IMR-90 (cell line): ENCODE results near the gene MYO3B. TPM values are rescaled to one million over a fixed set of nuclear protein-coding genes. Genes with fewer than 3 reads are reported as not detected.

Source experiments
- ATAC-seq: fragments of 200-7000 bp; cut with Tn5 transposase; 2 replicates; pipeline ENCODE4 v1.9.1; 2020; ENCODE audit warnings: low read depth, mild to moderate bottlenecking, moderate library complexity
- BruUV-seq: library from RNA; stranded (reverse); fragments of 400-500 nt; replicated peaks from 2 replicates; lab custom pipeline; 2021; lab: Mats Ljungman, UMichigan
- CTCF ChIA-PET: fragments of 300-600 bp; formaldehyde crosslinking; extraction: SDS; loops from one replicate; lab custom pipeline; 2021; ENCODE audit warnings: antibody characterized with exemption; lab: Yijun Ruan, JAX
- POLR2A ChIA-PET: fragments of 300-600 bp; sonication (Branson Sonifier 250); formaldehyde crosslinking; loops from one replicate; lab custom pipeline; 2022; ENCODE audit warnings: antibody characterized with exemption; ENCODE audit not compliant: unreplicated experiment; lab: Charles Lee
- DNase-seq: peaks from one replicate; pipeline ENCODE4 v3.0.0; 2013
- H2AFZ ChIP-seq: replicated peaks from 2 replicates; pipeline ENCODE3; 2013; ENCODE audit warnings: low read length, mild to moderate bottlenecking; ENCODE audit not compliant: poor library complexity
- H2AK5ac ChIP-seq: 2 replicates; pipeline ENCODE4 v1.6.1; 2013; ENCODE audit warnings: low read depth, low read length, inconsistent platforms
- H2AK9ac ChIP-seq: replicated peaks from 2 replicates; pipeline ENCODE3; 2013; ENCODE audit warnings: mild to moderate bottlenecking, low read depth, low read length, moderate library complexity; ENCODE audit not compliant: poor library complexity
- H2BK120ac ChIP-seq: 2 replicates; pipeline ENCODE4 v1.6.1; 2013; ENCODE audit warnings: low read depth, low read length, inconsistent platforms
- H2BK15ac ChIP-seq: 3 replicates; pipeline ENCODE4 v1.6.1; 2013; ENCODE audit warnings: low read depth, low read length, inconsistent platforms
- H2BK20ac ChIP-seq: 2 replicates; pipeline ENCODE4 v1.6.1; 2013; ENCODE audit warnings: low read depth, mild to moderate bottlenecking, inconsistent platforms, low read length, moderate library complexity
- H2BK5ac ChIP-seq: 2 replicates; pipeline ENCODE4 v1.6.1; 2013; ENCODE audit warnings: mild to moderate bottlenecking, low read depth, low read length, inconsistent platforms; ENCODE audit not compliant: poor library complexity, severe bottlenecking
- H3K14ac ChIP-seq: replicated peaks from 2 replicates; pipeline ENCODE4 v1.6.1; 2013; ENCODE audit warnings: low read depth, low read length, inconsistent platforms
- H3K18ac ChIP-seq: 2 replicates; pipeline ENCODE4 v1.6.1; 2013; ENCODE audit warnings: low read depth, low read length, control low read depth
- H3K23ac ChIP-seq: 2 replicates; pipeline ENCODE4 v1.6.1; 2013; ENCODE audit warnings: low read depth, low read length, inconsistent platforms
- H3K27ac ChIP-seq: 2 replicates; pipeline ENCODE4 v1.5.1; 2013; ENCODE audit warnings: mild to moderate bottlenecking, control low read depth, low read length; ENCODE audit not compliant: insufficient read depth
- H3K27me3 ChIP-seq: 2 replicates; pipeline ENCODE4 v1.6.1; 2013; ENCODE audit warnings: low read length; ENCODE audit not compliant: control insufficient read depth, insufficient read depth
- H3K36me3 ChIP-seq: 2 replicates; pipeline ENCODE4 v1.6.1; 2013; ENCODE audit warnings: low read length, mixed read lengths; ENCODE audit not compliant: control insufficient read depth, insufficient read depth
- H3K4ac ChIP-seq: 2 replicates; pipeline ENCODE4 v1.6.1; 2013; ENCODE audit warnings: low read depth, low read length, inconsistent platforms
- H3K4me1 ChIP-seq: 2 replicates; pipeline ENCODE4 v1.6.1; 2013; ENCODE audit warnings: low read length, mixed read lengths; ENCODE audit not compliant: control insufficient read depth, insufficient read depth
- H3K4me2 ChIP-seq: 2 replicates; pipeline ENCODE4 v1.6.1; 2013; ENCODE audit warnings: low read depth, mild to moderate bottlenecking, control low read depth, low read length, moderate library complexity
- H3K4me3 ChIP-seq: 2 replicates; pipeline ENCODE4 v1.5.1; 2013; ENCODE audit warnings: low read depth, mild to moderate bottlenecking, control low read depth, low read length, moderate library complexity; ENCODE audit not compliant: insufficient read depth
- H3K56ac ChIP-seq: 2 replicates; pipeline ENCODE4 v1.6.1; 2013; ENCODE audit warnings: low read length, inconsistent platforms; ENCODE audit not compliant: insufficient read depth; ENCODE audit errors: extremely low read depth
- H3K79me1 ChIP-seq, 2 experiments: 2 replicates each; pipeline ENCODE4 v1.6.1; 2013; ENCODE audit warnings: low read length in 2 of 2, inconsistent platforms in 1 of 2, low read depth in 1 of 2
- H3K9ac ChIP-seq: 2 replicates; pipeline ENCODE4 v1.6.1; 2013; ENCODE audit warnings: low read depth, low read length, control low read depth
- H3K9me1 ChIP-seq: 2 replicates; pipeline ENCODE4 v1.6.1; 2013; ENCODE audit warnings: low read length, inconsistent platforms; ENCODE audit not compliant: insufficient read depth
- H3K9me3 ChIP-seq: 2 replicates; pipeline ENCODE4 v1.6.1; 2013; ENCODE audit warnings: low read length; ENCODE audit not compliant: control insufficient read depth, insufficient read depth
- H4K20me1 ChIP-seq: 2 replicates; pipeline ENCODE4 v1.6.1; 2013; ENCODE audit warnings: low read length, inconsistent platforms; ENCODE audit not compliant: insufficient read depth
- H4K5ac ChIP-seq: 2 replicates; pipeline ENCODE4 v1.6.1; 2013; ENCODE audit warnings: mild to moderate bottlenecking, low read depth, low read length, control low read depth
- H4K8ac ChIP-seq, 2 experiments: 2 replicates each; pipeline ENCODE4 v1.6.1; 2013; ENCODE audit warnings: low read depth in 2 of 2, low read length in 2 of 2, control low read depth in 1 of 2, inconsistent platforms in 1 of 2
- H4K91ac ChIP-seq: 2 replicates; pipeline ENCODE4 v1.6.1; 2013; ENCODE audit warnings: low read depth, low read length, inconsistent platforms; ENCODE audit not compliant: insufficient read depth
- CEBPB ChIP-seq: IDR thresholded peaks from 2 replicates; pipeline ENCODE4 v1.6.1; 2012; ENCODE audit warnings: low read depth, low read length, improper control_type of control experiment
- WGBS, 2 experiments: methylation state at CpG; one replicate each; pipeline versions ENCODE4 v1.1.5 to v1.1.7; 2013; ENCODE audit warnings: missing lambda C conversion rate in 2 of 2; ENCODE audit not compliant: insufficient read length in 1 of 2; ENCODE audit errors: extremely low coverage in 2 of 2; 5-methylcytosine and 5-hydroxymethylcytosine counted together
- dilution Hi-C: fragments of 300-500 bp; cut with HindIII; formaldehyde crosslinking; loops from one replicate; pipeline ENCODE4 v1.14.3; 2018; ENCODE audit warnings: low sequenced_read_pairs; ENCODE audit not compliant: unreplicated experiment
- in situ Hi-C: fragments of 300-500 bp; cut with MboI; formaldehyde crosslinking; loops from 3 replicates; pipeline ENCODE4 v1.14.3; 2019; ENCODE audit warnings: low sequenced_read_pairs, inconsistent platforms, mixed read lengths
- intact Hi-C: fragments of 100-400 bp; cut with micrococcal nuclease; formaldehyde crosslinking; loops from 2 replicates; pipeline ENCODE4 v1.10.0; 2022
- polyA plus RNA-seq, 3 experiments: library from polyadenylated mRNA; depleted of rRNA; stranded (reverse); fragments of >200 nt; gene quantifications; 2 replicates each; pipeline ENCODE4 v1.2.3, GENCODE V29; 2012; ENCODE audit warnings: low replicate concordance in 1 of 3
- total RNA-seq: library from RNA; depleted of rRNA; stranded (reverse); fragments of >200 nt; gene quantifications from 2 replicates; pipeline ENCODE4 v1.2.3, GENCODE V29; 2012

Gene MYO3B
- total and polyA plus RNA-seq, 2 of the 4 experiments (the other 2 are of a cell fraction) = 0.02 TPM; not detected in 1

- H4K8ac ChIP-seq = no peak overlapping the region
- no peak overlapping the region for H2BK5ac ChIP-seq
- no peak overlapping the region for H2BK20ac ChIP-seq
- no peak overlapping the region for H2AK5ac ChIP-seq
- ATAC-seq = no peak
- H3K4ac ChIP-seq = no peak overlapping the region
- H2BK15ac ChIP-seq = no peak overlapping the region
- H4K91ac ChIP-seq = no peak overlapping the region
- no CpG with 5 or more reads among the region's 4 CpGs for WGBS, 2 experiments
- H3K9me1 ChIP-seq = peaks cover 5% of the 10 kb centered on the region; the same call in 1 of the 2 replicates
- no peak overlapping the region for H3K23ac ChIP-seq
- no peak overlapping the region for H3K18ac ChIP-seq
- H2AK9ac ChIP-seq = no peak overlapping the region
- H3K36me3 ChIP-seq = no peaks in the 10 kb centered on the region
- H3K9me3 ChIP-seq = no peaks in the 10 kb centered on the region
- H4K20me1 ChIP-seq = no peaks in the 10 kb centered on the region
- H2BK120ac ChIP-seq = no peak overlapping the region
- in situ Hi-C loops = no loop called here
- dilution Hi-C loops = no loop called here
- H4K5ac ChIP-seq = no peak overlapping the region
- H2AFZ ChIP-seq = no peak overlapping the region
- H3K9ac ChIP-seq = no peak overlapping the region
- no peaks in the 10 kb centered on the region for H3K27me3 ChIP-seq
- no TSS peak for BruUV-seq
- H3K56ac ChIP-seq = no peak overlapping the region
- DNase-seq = no peak
- ChIA-PET POLR2A (no interaction called here), CTCF (no interaction called here)
- no peak overlapping the region for H3K4me2 ChIP-seq
- peaks cover 8% of the 10 kb centered on the region for H3K4me1 ChIP-seq
- no peaks in the 10 kb centered on the region for H3K79me1 ChIP-seq
- no peak overlapping the region for H3K27ac ChIP-seq
- intact Hi-C loops = loop anchor here (10.0 kb wide), 2 partner anchors 261 to 291 kb away; no protein-coding TSS in a partner anchor
- no peak overlapping the region for H3K4me3 ChIP-seq
- TF ChIP-seq CEBPB = no peak
- H3K14ac ChIP-seq = no peak overlapping the region
These were observed 48.3 kb downstream of the MYO3B start for GRCh38 chr2:170226216-170226615.
